Measurements from ENCODE around the gene APBB2.
A peak's percentile ranks its signal among the peaks of the same experiment; 100 is the strongest.

Gene APBB2

GRCh38 chr4:41214136-41214824 lies at the start of gene APBB2:
Gene APBB2, minus strand, starts transcription at chr4:41214542. Its CDS starts 181,288 bp downstream, at chr4:41033254.
- TF ChIP-seq CTCF (IDR thresholded peaks at IDR 0.05; ENCODE audit: low read depth, low read length): peak; percentile 64
- DNase-seq (ENCODE audit: low read depth in 2 of 2): peak; percentile 97 to 98
- peak within 1 kb of the TSS; percentile 94 to 95 for H3K4me3 ChIP-seq (replicated peaks in 1 of 2; ENCODE audit: low read depth in 2 of 2, low read length in 2 of 2)

GRCh38 chr4:41262198-41262597 lies 47.9 kb upstream of the APBB2 start:
- H3K4me3 ChIP-seq (replicated peaks in 1 of 2; ENCODE audit: low read depth in 2 of 2, low read length in 2 of 2): no peak overlapping the region
- TF ChIP-seq CTCF (IDR thresholded peaks at IDR 0.05; ENCODE audit: low read depth, low read length): no peak
- DNase-seq (ENCODE audit: low read depth in 2 of 2): no peak

GRCh38 chr4:41260116-41260733 lies 45.9 kb upstream of the APBB2 start:
- no peak overlapping the region for H3K4me3 ChIP-seq (replicated peaks in 1 of 2; ENCODE audit: low read depth in 2 of 2, low read length in 2 of 2)
- no peak for DNase-seq (ENCODE audit: low read depth in 2 of 2)
- no peak for TF ChIP-seq CTCF (IDR thresholded peaks at IDR 0.05; ENCODE audit: low read depth, low read length)

- no peak overlapping the region for H3K4me3 ChIP-seq (replicated peaks in 1 of 2; ENCODE audit: low read depth in 2 of 2, low read length in 2 of 2)
- TF ChIP-seq CTCF (IDR thresholded peaks at IDR 0.05; ENCODE audit: low read depth, low read length): peak; percentile 36
- peak; percentile 74 for DNase-seq (ENCODE audit: low read depth in 2 of 2)
Measured at GRCh38 chr4:41258783-41259182, 44.4 kb upstream of the APBB2 start.

DNA sequence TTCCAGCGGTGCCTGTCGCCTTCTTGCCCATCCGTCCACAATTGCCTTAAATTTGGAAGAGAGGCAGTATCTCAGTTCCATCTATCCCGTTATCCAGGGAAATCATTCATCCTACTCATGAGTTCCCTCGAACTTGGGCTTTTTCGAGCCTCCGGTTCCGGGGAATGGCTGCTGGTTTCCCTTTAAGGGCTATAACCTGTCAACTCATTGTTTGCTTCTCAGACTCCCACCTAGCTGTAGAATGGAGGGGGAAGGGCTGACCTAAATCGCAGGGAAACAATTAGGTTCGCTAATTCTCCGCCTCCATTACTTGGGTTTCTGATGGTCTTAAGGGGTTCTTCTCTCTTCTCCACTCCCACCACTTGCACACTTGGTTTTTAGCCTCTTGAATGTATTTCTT lies 43.6 kb upstream of the APBB2 start:
- DNase-seq (ENCODE audit: low read depth in 2 of 2): no peak
- H3K4me3 ChIP-seq (replicated peaks in 1 of 2; ENCODE audit: low read depth in 2 of 2, low read length in 2 of 2): peak overlapping the region; percentile 67 to 74

GRCh38 chr4:41257257-41257901 lies 43.0 kb upstream of the APBB2 start:
- DNase-seq (ENCODE audit: low read depth in 2 of 2): peak; percentile 49 to 51
- H3K4me3 ChIP-seq (replicated peaks in 1 of 2; ENCODE audit: low read depth in 2 of 2, low read length in 2 of 2): peak overlapping the region; percentile 67 to 74
- TF ChIP-seq CTCF (IDR thresholded peaks at IDR 0.05; ENCODE audit: low read depth, low read length): no peak

More for the DNA sequence above, 43.6 kb upstream of the APBB2 start:
- TF ChIP-seq CTCF (IDR thresholded peaks at IDR 0.05; ENCODE audit: low read depth, low read length): no peak
